Ishikawa (cell line): ENCODE measurements around the gene TMEM270.

Experiments
- EGR1 ChIP-seq: IDR thresholded peaks from 2 replicates; pipeline ENCODE4 v1.6.1; 2012
- FOXM1 ChIP-seq: IDR thresholded peaks from 2 replicates; pipeline ENCODE4 v1.6.1; 2012; ENCODE audit warnings: low read depth, borderline replicate concordance
- RAD21 ChIP-seq: IDR thresholded peaks from 2 replicates; pipeline ENCODE4 v1.6.1; 2012; ENCODE audit warnings: low read depth
- TAF1 ChIP-seq: IDR thresholded peaks from 2 replicates; pipeline ENCODE4 v1.6.1; 2012; ENCODE audit warnings: low read depth, mild to moderate bottlenecking
- TCF12 ChIP-seq: IDR thresholded peaks from 2 replicates; pipeline ENCODE4 v1.6.1; 2012; ENCODE audit warnings: low read depth
- TEAD4 ChIP-seq: IDR thresholded peaks from 2 replicates; pipeline ENCODE4 v1.6.1; 2012
- YY1 ChIP-seq: IDR thresholded peaks from 2 replicates; pipeline ENCODE4 v1.6.1; 2012; ENCODE audit warnings: low read depth
- ZBTB7A ChIP-seq: IDR thresholded peaks from 2 replicates; pipeline ENCODE4 v1.6.1; 2012; ENCODE audit warnings: low read depth
- TF ChIP-seq, protein P1 (sequence below): IDR thresholded peaks from 2 replicates; pipeline ENCODE4 v1.6.1; 2012; ENCODE audit warnings: low read depth, mild to moderate bottlenecking
- TF ChIP-seq, protein P2 (sequence below): IDR thresholded peaks from 2 replicates; pipeline ENCODE4 v1.6.1; 2012

DNA sequence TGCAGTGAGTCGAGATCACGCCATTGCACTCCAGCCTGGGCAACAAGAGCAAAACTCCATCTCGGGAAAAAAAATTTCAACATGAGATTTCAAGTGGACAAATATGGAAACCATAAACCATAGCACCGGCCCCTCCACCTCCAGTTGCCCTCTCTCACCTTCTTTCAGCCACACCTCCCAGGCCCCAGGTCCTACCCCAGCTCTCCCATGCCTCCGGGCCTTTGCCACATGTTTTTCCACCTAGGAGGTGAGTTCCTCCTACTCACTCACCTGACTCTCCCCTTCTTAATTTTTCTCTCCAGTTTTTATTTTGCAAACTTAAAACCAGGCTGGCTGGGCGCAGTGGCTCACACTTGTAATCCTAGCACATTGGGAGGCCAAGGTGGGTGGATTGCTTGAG lies 43.8 kb upstream of the TMEM270 start:
- TF ChIP-seq EGR1, result no peak
- TF ChIP-seq, protein P1, sequence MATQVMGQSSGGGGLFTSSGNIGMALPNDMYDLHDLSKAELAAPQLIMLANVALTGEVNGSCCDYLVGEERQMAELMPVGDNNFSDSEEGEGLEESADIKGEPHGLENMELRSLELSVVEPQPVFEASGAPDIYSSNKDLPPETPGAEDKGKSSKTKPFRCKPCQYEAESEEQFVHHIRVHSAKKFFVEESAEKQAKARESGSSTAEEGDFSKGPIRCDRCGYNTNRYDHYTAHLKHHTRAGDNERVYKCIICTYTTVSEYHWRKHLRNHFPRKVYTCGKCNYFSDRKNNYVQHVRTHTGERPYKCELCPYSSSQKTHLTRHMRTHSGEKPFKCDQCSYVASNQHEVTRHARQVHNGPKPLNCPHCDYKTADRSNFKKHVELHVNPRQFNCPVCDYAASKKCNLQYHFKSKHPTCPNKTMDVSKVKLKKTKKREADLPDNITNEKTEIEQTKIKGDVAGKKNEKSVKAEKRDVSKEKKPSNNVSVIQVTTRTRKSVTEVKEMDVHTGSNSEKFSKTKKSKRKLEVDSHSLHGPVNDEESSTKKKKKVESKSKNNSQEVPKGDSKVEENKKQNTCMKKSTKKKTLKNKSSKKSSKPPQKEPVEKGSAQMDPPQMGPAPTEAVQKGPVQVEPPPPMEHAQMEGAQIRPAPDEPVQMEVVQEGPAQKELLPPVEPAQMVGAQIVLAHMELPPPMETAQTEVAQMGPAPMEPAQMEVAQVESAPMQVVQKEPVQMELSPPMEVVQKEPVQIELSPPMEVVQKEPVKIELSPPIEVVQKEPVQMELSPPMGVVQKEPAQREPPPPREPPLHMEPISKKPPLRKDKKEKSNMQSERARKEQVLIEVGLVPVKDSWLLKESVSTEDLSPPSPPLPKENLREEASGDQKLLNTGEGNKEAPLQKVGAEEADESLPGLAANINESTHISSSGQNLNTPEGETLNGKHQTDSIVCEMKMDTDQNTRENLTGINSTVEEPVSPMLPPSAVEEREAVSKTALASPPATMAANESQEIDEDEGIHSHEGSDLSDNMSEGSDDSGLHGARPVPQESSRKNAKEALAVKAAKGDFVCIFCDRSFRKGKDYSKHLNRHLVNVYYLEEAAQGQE, result no peak
- no peak for TF ChIP-seq TEAD4
- TF ChIP-seq, protein P2, sequence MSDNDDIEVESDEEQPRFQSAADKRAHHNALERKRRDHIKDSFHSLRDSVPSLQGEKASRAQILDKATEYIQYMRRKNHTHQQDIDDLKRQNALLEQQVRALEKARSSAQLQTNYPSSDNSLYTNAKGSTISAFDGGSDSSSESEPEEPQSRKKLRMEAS, result no peak
- TF ChIP-seq FOXM1, result no peak
- TF ChIP-seq TAF1, result no peak
- TF ChIP-seq YY1, result no peak
- TF ChIP-seq RAD21, result no peak
- TF ChIP-seq TCF12, result no peak
- no peak for TF ChIP-seq ZBTB7A
